ENCODE measurements around the gene KDM4B. TPM values are rescaled to one million over a fixed set of nuclear protein-coding genes. Genes with fewer than 3 reads are reported as not detected.

KDM4B gene
- total RNA-seq, 2 experiments from 2014 or later: 46.3 to 46.6 TPM

DNA sequence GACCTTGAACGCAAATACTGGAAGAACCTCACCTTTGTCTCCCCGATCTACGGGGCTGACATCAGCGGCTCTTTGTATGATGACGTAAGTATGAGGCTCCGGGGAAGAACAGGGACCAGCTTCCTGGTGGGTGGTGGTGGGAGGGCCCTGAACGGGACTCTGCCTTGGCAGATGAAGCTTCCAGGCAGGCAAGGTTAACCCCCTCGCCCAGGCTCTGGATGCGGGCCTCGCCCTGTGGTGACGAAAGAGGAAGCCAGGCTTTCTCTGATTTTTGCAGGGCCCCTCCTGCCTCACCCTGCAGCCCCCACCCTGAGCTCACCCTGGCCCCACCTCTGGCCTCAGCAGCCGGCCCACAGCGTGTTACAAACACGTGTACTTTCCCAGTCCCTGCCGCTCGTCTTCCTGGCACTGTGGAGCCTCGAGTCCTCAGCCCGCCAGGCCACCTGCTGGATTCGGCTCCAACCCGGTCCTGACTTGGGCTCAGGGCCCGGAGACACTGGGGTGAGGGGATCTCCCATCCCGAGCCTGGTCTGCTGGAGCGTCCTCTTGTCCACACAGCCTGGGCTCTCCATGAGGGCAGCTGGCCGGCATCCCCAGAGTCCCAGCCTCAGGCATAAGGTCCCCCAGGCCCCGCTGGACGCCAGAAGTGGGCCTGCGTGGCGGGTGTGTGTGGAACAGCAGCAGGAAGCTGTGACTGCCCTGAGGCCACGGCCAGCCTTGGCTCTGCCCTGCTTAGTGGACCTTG is 72.4 kb downstream of the KDM4B start:
- no peak overlapping the region for H3K4me3 Mint-ChIP-seq
- H3K27ac Mint-ChIP-seq: no peak overlapping the region
- CTCF ChIA-PET: no interaction called here
- TF ChIP-seq, protein P1, sequence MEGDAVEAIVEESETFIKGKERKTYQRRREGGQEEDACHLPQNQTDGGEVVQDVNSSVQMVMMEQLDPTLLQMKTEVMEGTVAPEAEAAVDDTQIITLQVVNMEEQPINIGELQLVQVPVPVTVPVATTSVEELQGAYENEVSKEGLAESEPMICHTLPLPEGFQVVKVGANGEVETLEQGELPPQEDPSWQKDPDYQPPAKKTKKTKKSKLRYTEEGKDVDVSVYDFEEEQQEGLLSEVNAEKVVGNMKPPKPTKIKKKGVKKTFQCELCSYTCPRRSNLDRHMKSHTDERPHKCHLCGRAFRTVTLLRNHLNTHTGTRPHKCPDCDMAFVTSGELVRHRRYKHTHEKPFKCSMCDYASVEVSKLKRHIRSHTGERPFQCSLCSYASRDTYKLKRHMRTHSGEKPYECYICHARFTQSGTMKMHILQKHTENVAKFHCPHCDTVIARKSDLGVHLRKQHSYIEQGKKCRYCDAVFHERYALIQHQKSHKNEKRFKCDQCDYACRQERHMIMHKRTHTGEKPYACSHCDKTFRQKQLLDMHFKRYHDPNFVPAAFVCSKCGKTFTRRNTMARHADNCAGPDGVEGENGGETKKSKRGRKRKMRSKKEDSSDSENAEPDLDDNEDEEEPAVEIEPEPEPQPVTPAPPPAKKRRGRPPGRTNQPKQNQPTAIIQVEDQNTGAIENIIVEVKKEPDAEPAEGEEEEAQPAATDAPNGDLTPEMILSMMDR (IDR thresholded peaks at IDR 0.05): no peak
- peaks cover 5% of the 10 kb centered on the region for H3K36me3 Mint-ChIP-seq (ENCODE audit: low read depth)
- no peaks in the 10 kb centered on the region for H3K9me3 Mint-ChIP-seq
- DNase-seq (no peak), ATAC-seq (no peak)
- intact Hi-C loops (cut with micrococcal nuclease): no loop called here
- H3K27me3 Mint-ChIP-seq: no peaks in the 10 kb centered on the region
- POLR2A ChIA-PET: no interaction called here
- H3K4me1 Mint-ChIP-seq (ENCODE audit: low read depth): no peaks in the 10 kb centered on the region

DNA sequence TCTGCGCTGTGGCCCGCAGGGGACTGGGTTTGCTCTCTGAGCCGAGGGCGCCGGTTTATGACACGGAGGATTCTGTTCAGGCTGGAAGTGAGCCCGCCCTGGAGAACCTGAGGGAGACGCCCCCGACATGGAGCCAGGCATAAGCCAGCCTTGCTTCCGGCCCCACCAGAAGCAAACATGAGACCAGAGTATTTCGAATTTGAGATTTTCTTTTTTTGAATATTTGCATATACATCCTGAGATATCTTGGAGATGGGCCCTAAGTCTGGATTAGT is 72.9 kb downstream of the KDM4B start:
- no peaks in the 10 kb centered on the region for H3K27me3 Mint-ChIP-seq
- no peak for DNase-seq
- ChIA-PET POLR2A (interaction anchor here (0.6 kb wide), 1 partner anchor 379 kb away, joined by 3 read pairs; no protein-coding TSS in a partner anchor), CTCF (no interaction called here)
- no peak for ATAC-seq
- no peak overlapping the region for H3K27ac Mint-ChIP-seq
- peaks cover 5% of the 10 kb centered on the region for H3K36me3 Mint-ChIP-seq (ENCODE audit: low read depth)
- H3K4me1 Mint-ChIP-seq (ENCODE audit: low read depth): no peaks in the 10 kb centered on the region
- intact Hi-C loops (cut with micrococcal nuclease): no loop called here
- TF ChIP-seq, protein P1 (IDR thresholded peaks at IDR 0.05): no peak
- H3K9me3 Mint-ChIP-seq: no peaks in the 10 kb centered on the region
- no peak overlapping the region for H3K4me3 Mint-ChIP-seq

DNA sequence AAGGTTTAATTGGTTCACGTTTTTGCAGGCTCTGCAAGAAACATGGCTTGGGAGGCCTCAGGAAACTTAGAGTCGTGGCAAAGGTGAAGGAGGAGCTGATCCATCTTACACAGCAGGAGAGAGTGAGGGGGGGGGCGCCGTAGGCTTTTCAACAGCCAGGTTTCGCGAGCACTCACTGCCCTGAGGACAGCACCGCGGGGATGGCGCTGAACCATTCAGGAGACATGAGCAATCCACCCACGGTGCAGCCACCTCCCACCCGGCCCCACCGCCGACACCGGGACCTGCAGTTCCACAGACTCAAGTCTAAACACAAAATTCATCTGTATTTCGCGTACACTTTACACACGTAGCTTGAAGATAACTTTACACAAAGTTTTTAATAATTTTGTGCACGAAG is 73.6 kb downstream of the KDM4B start:
- ATAC-seq: no peak
- no peaks in the 10 kb centered on the region for H3K9me3 Mint-ChIP-seq
- CTCF ChIA-PET: no interaction called here
- H3K36me3 Mint-ChIP-seq (ENCODE audit: low read depth): peaks cover 5% of the 10 kb centered on the region
- POLR2A ChIA-PET: interaction anchor here (0.6 kb wide), 1 partner anchor 378 kb away, joined by 3 read pairs; no protein-coding TSS in a partner anchor
- intact Hi-C loops (cut with micrococcal nuclease): no loop called here
- H3K4me3 Mint-ChIP-seq: no peak overlapping the region
- no peaks in the 10 kb centered on the region for H3K4me1 Mint-ChIP-seq (ENCODE audit: low read depth)
- DNase-seq: no peak
- H3K27me3 Mint-ChIP-seq: no peaks in the 10 kb centered on the region
- TF ChIP-seq, protein P1 (IDR thresholded peaks at IDR 0.05): no peak
- H3K27ac Mint-ChIP-seq: no peak overlapping the region

DNA sequence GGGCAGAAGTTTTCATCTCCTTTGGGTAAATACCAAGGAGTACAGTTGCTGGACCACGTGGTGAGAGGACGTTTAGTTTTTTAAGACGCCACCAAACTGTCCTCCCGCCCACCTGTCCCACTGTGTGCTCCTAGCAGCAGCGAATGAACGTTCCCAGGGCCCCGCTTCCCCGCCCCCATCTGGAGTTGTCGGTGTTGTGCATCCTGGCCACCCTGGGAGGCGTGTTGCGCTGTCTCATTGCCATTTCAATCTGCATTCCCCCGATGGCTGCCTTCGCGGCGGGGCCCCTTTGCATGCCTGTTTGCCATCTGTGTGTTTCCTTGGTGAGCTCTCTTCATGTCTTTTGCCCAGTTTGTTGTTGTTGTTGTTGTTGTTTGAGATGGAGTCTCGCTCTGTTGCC is 76.1 kb downstream of the KDM4B start:
- Mint-ChIP-seq H3K4me1 (ENCODE audit: low read depth) (peaks cover 2% of the 10 kb centered on the region), H3K9me3 (no peaks in the 10 kb centered on the region), H3K36me3 (ENCODE audit: low read depth) (peaks cover 6% of the 10 kb centered on the region), H3K27ac (no peak overlapping the region), H3K27me3 (no peaks in the 10 kb centered on the region), H3K4me3 (no peak overlapping the region)
- DNase-seq (no peak), ATAC-seq (no peak)
- ChIA-PET POLR2A (no interaction called here), CTCF (interaction anchor here (1.0 to 1.9 kb wide), 3 partner anchors 14 to 74 kb away, joined by 4 to 6 read pairs (median 4); no protein-coding TSS in a partner anchor)
- intact Hi-C loops (cut with micrococcal nuclease): loop anchor here (5.0 kb wide), 1 partner anchor 107 kb away; no protein-coding TSS in a partner anchor
- TF ChIP-seq, protein P1 (IDR thresholded peaks at IDR 0.05): no peak

DNA sequence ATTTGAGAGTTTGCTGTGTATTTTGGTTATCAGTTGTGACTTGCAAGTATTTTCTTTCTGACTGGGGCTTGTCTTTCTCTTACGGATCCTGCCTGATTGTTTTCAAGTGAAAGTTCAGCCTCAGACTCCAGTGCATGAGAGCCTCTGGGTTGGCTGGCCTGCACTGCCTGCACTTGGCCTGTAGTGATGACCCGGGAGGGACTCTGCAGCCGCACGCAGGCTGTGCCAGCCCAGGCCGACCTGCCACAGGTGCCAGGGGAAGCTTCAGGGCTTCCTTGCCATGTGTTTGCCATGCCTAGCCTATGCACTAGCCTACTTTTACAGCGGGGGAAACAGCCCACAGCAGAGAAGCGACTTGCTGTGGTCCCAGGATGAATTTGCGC is 77.0 kb downstream of the KDM4B start:
- H3K9me3 Mint-ChIP-seq: no peaks in the 10 kb centered on the region
- peaks cover 3% of the 10 kb centered on the region for H3K36me3 Mint-ChIP-seq (ENCODE audit: low read depth)
- POLR2A ChIA-PET: no interaction called here
- CTCF ChIA-PET: interaction anchor here (0.9 to 1.9 kb wide), 5 partner anchors 15 to 108 kb away, joined by 3 to 6 read pairs (median 4); no protein-coding TSS in a partner anchor
- H3K27ac Mint-ChIP-seq: no peak overlapping the region
- intact Hi-C loops (cut with micrococcal nuclease): loop anchor here (5.0 kb wide), 1 partner anchor 106 kb away; no protein-coding TSS in a partner anchor
- ATAC-seq (no peak), DNase-seq (no peak)
- H3K4me3 Mint-ChIP-seq: no peak overlapping the region
- peaks cover 2% of the 10 kb centered on the region for H3K4me1 Mint-ChIP-seq (ENCODE audit: low read depth)
- TF ChIP-seq, protein P1 (IDR thresholded peaks at IDR 0.05): no peak
- no peaks in the 10 kb centered on the region for H3K27me3 Mint-ChIP-seq
